ENCODE results near the gene USE1.
"Not testable (repeated sequence)": the region's sequence is repeated elsewhere in the genome, so short reads cannot be mapped to it uniquely, and the experiment has no call there.

Gene USE1

GRCh38 chr19:17215127-17215971, at the start of gene USE1:
USE1 (plus strand) TSS chr19:17215357; CDS start chr19:17215406, 49 bp downstream.
- peak; percentile 91 for DNase-seq (ENCODE audit: low spot score)

- no peak for DNase-seq (ENCODE audit: low spot score)
These were observed 49.4 kb upstream of the USE1 start for GRCh38 chr19:17165715-17166114.

- DNase-seq (ENCODE audit: low spot score) = no peak
These were observed 44.4 kb upstream of the USE1 start for GRCh38 chr19:17170538-17171297.

GRCh38 chr19:17171874-17172273, 43.3 kb upstream of the USE1 start:
- DNase-seq (ENCODE audit: low spot score) = no peak

- DNase-seq (ENCODE audit: low spot score) = no peak
These were observed 42.4 kb upstream of the USE1 start for GRCh38 chr19:17172624-17173345.

- no peak for DNase-seq (ENCODE audit: low spot score)
These were observed 36.9 kb upstream of the USE1 start for GRCh38 chr19:17178291-17178690.

- DNase-seq (ENCODE audit: low spot score) = no peak
These were observed 34.0 kb upstream of the USE1 start for GRCh38 chr19:17180997-17181702.

- DNase-seq (ENCODE audit: low spot score) = no peak
These were observed 31.8 kb upstream of the USE1 start for GRCh38 chr19:17183271-17183761.

GRCh38 chr19:17183858-17184321, 31.3 kb upstream of the USE1 start:
- no peak for DNase-seq (ENCODE audit: low spot score)

GRCh38 chr19:17184371-17184841, 30.8 kb upstream of the USE1 start:
- DNase-seq (ENCODE audit: low spot score) = no peak

GRCh38 chr19:17185590-17185989, 29.6 kb upstream of the USE1 start:
- no peak for DNase-seq (ENCODE audit: low spot score)

- not testable (repeated sequence) for DNase-seq (ENCODE audit: low spot score)
These were observed 23.4 kb upstream of the USE1 start for GRCh38 chr19:17191736-17192135.

GRCh38 chr19:17192751-17193150, 22.4 kb upstream of the USE1 start:
- no peak for DNase-seq (ENCODE audit: low spot score)

- no peak for DNase-seq (ENCODE audit: low spot score)
These were observed 20.5 kb upstream of the USE1 start for GRCh38 chr19:17194608-17195007.

- DNase-seq (ENCODE audit: low spot score) = no peak
These were observed 20.1 kb upstream of the USE1 start for GRCh38 chr19:17195106-17195505.

- DNase-seq (ENCODE audit: low spot score) = no peak
These were observed 18.5 kb upstream of the USE1 start for GRCh38 chr19:17196610-17197009.

GRCh38 chr19:17197666-17198065, 17.5 kb upstream of the USE1 start:
- no peak for DNase-seq (ENCODE audit: low spot score)

- DNase-seq (ENCODE audit: low spot score) = no peak
These were observed 14.6 kb upstream of the USE1 start for GRCh38 chr19:17200408-17201079.

GRCh38 chr19:17202249-17202648, 12.9 kb upstream of the USE1 start:
- DNase-seq (ENCODE audit: low spot score) = no peak

GRCh38 chr19:17202713-17203112, 12.4 kb upstream of the USE1 start:
- DNase-seq (ENCODE audit: low spot score) = no peak

Data from putamen (tissue), 1 donor.